Measurements from ENCODE around the gene SOX11. TPM values are rescaled to one million over a fixed set of nuclear protein-coding genes. Genes with fewer than 3 reads are reported as not detected.

Gene SOX11
- total RNA-seq, 1 donor from 2014 or later, result 154 TPM

DNA sequence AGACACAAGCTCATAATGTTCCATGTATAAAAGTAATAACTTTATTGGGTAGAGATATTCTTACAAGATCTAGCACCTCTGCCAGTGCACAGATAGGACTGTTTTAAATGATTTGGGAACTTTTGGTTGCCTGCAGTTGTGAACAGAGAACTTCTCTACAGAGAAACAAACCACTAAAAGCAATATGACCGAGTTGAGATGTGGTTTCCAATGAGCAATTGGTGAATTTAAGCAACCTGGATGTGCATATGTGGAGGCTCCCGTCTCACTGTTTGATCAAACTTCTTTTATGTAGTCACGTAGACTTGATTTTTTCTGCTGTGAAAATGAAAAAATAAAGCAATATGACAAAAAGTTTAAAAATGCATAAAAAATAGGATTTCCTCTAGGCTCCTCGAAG, 7.8 kb downstream of the SOX11 start:
- Mint-ChIP-seq H3K27me3 (no peaks in the 10 kb centered on the region), H3K27ac (no peak overlapping the region), H3K36me3 (ENCODE audit: insufficient read depth) (peaks cover 34% of the 10 kb centered on the region), H3K9me3 (ENCODE audit: low read depth) (peaks cover 3% of the 10 kb centered on the region), H3K4me3 (ENCODE audit: low read depth) (no peak overlapping the region), H3K4me1 (ENCODE audit: low read depth) (peaks cover 45% of the 10 kb centered on the region)
- TF ChIP-seq CTCF (IDR thresholded peaks at IDR 0.05; ENCODE audit: unreplicated experiment), result no peak
- DNase-seq (ENCODE audit: low spot score, unreplicated experiment), result no peak

- TF ChIP-seq CTCF (IDR thresholded peaks at IDR 0.05; ENCODE audit: unreplicated experiment), result peak; percentile 16
- Mint-ChIP-seq H3K4me1 (ENCODE audit: low read depth) (peaks cover 42% of the 10 kb centered on the region), H3K9me3 (ENCODE audit: low read depth) (peaks cover 4% of the 10 kb centered on the region), H3K36me3 (ENCODE audit: insufficient read depth) (peaks cover 30% of the 10 kb centered on the region), H3K27me3 (no peaks in the 10 kb centered on the region), H3K4me3 (ENCODE audit: low read depth) (no peak overlapping the region), H3K27ac (peak overlapping the region; percentile 2)
- no peak for DNase-seq (ENCODE audit: low spot score, unreplicated experiment)
Measured at GRCh38 chr2:5700551-5700950, 8.4 kb downstream of the SOX11 start.

DNA sequence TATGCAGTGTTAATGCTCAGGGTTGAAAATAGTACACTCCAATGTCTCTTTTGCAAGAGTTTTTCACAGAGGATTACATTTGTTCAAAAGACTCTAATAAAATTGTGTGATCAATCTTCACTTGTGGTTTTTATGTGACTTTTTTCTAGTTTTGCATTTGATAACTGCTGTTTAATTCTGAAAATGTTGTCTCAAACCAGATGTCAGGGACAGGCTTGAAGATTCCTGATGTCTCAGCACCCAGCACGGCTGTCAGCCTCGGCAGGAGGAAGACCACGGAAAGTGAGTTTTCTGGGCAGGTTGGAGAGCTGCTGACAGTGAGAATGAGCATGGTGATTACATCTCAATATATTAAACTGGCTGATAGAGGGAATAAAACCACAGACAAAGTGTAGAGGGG, 9.1 kb downstream of the SOX11 start:
- Mint-ChIP-seq H3K9me3 (ENCODE audit: low read depth) (peaks cover 4% of the 10 kb centered on the region), H3K27ac (peak overlapping the region; percentile 7), H3K27me3 (no peaks in the 10 kb centered on the region), H3K4me1 (ENCODE audit: low read depth) (peaks cover 42% of the 10 kb centered on the region), H3K36me3 (ENCODE audit: insufficient read depth) (peaks cover 26% of the 10 kb centered on the region), H3K4me3 (ENCODE audit: low read depth) (no peak overlapping the region)
- no peak for DNase-seq (ENCODE audit: low spot score, unreplicated experiment)
- no peak for TF ChIP-seq CTCF (IDR thresholded peaks at IDR 0.05; ENCODE audit: unreplicated experiment)

DNA sequence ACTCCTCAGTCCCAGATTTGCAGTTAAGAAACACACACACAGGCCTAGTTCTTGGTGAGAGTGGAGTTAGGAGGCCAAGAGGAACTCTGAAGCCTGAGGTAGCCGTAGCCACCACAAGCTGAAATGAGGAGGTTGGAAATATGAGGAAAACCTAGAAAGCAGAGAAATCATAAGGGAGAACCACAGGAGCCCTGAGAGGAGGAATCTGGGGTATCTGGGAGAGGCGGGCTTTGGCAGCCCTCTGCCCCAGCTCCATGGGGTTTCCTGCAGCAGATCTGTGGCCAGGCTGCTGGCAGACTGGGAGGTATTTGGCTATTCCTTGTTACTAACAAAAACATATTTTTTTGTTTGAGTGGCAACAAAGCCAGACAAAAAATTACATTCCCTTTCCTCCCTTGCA, 11.0 kb downstream of the SOX11 start:
- H3K27ac Mint-ChIP-seq, result no peak overlapping the region
- H3K27me3 Mint-ChIP-seq, result no peaks in the 10 kb centered on the region
- no peak overlapping the region for H3K4me3 Mint-ChIP-seq (ENCODE audit: low read depth)
- no peak for TF ChIP-seq CTCF (IDR thresholded peaks at IDR 0.05; ENCODE audit: unreplicated experiment)
- H3K36me3 Mint-ChIP-seq (ENCODE audit: insufficient read depth), result peaks cover 24% of the 10 kb centered on the region
- H3K4me1 Mint-ChIP-seq (ENCODE audit: low read depth), result peaks cover 35% of the 10 kb centered on the region
- H3K9me3 Mint-ChIP-seq (ENCODE audit: low read depth), result peaks cover 4% of the 10 kb centered on the region
- DNase-seq (ENCODE audit: low spot score, unreplicated experiment), result no peak

GRCh38 chr2:5705490-5705889, 13.3 kb downstream of the SOX11 start:
- Mint-ChIP-seq H3K27me3 (no peaks in the 10 kb centered on the region), H3K27ac (no peak overlapping the region), H3K36me3 (ENCODE audit: insufficient read depth) (peaks cover 14% of the 10 kb centered on the region), H3K4me1 (ENCODE audit: low read depth) (peaks cover 15% of the 10 kb centered on the region), H3K4me3 (ENCODE audit: low read depth) (no peak overlapping the region), H3K9me3 (ENCODE audit: low read depth) (peaks cover 6% of the 10 kb centered on the region)
- no peak for TF ChIP-seq CTCF (IDR thresholded peaks at IDR 0.05; ENCODE audit: unreplicated experiment)
- no peak for DNase-seq (ENCODE audit: low spot score, unreplicated experiment)

All from progenitor cell of endocrine pancreas (in vitro differentiated cells).